ENCODE measurements around the gene STK31. TPM values are rescaled to one million over a fixed set of nuclear protein-coding genes. Genes with fewer than 3 reads are reported as not detected.

The STK31 gene
- total RNA-seq, 1 donor from 2014 or later = not detected

- Histone ChIP-seq H3K27ac (replicated peaks) (no peak overlapping the region), H3K27me3 (ENCODE audit: low read depth) (no peaks in the 10 kb centered on the region), H3K36me3 (peaks cover 44% of the 10 kb centered on the region), H3K9me3 (replicated peaks) (no peaks in the 10 kb centered on the region), H3K4me3 (no peak overlapping the region), H3K4me1 (peaks cover 18% of the 10 kb centered on the region)
- no peak for DNase-seq
- TF ChIP-seq, protein P1, sequence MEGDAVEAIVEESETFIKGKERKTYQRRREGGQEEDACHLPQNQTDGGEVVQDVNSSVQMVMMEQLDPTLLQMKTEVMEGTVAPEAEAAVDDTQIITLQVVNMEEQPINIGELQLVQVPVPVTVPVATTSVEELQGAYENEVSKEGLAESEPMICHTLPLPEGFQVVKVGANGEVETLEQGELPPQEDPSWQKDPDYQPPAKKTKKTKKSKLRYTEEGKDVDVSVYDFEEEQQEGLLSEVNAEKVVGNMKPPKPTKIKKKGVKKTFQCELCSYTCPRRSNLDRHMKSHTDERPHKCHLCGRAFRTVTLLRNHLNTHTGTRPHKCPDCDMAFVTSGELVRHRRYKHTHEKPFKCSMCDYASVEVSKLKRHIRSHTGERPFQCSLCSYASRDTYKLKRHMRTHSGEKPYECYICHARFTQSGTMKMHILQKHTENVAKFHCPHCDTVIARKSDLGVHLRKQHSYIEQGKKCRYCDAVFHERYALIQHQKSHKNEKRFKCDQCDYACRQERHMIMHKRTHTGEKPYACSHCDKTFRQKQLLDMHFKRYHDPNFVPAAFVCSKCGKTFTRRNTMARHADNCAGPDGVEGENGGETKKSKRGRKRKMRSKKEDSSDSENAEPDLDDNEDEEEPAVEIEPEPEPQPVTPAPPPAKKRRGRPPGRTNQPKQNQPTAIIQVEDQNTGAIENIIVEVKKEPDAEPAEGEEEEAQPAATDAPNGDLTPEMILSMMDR (IDR thresholded peaks at IDR 0.05; ENCODE audit: borderline replicate concordance) = no peak
- intact Hi-C loops (cut with micrococcal nuclease) = no loop called here
Measured at GRCh38 chr7:23687011-23687410, 23.0 kb upstream of the STK31 start.

- peaks cover 55% of the 10 kb centered on the region for H3K36me3 ChIP-seq
- intact Hi-C loops (cut with micrococcal nuclease) = no loop called here
- H3K27me3 ChIP-seq (ENCODE audit: low read depth) = no peaks in the 10 kb centered on the region
- no peak overlapping the region for H3K4me3 ChIP-seq
- TF ChIP-seq, protein P1 (IDR thresholded peaks at IDR 0.05; ENCODE audit: borderline replicate concordance) = no peak
- H3K4me1 ChIP-seq = peaks cover 18% of the 10 kb centered on the region
- no peak overlapping the region for H3K27ac ChIP-seq (replicated peaks)
- no peak for DNase-seq
- H3K9me3 ChIP-seq (replicated peaks) = peaks cover 8% of the 10 kb centered on the region
Measured at GRCh38 chr7:23689165-23689564, 20.9 kb upstream of the STK31 start.

DNA sequence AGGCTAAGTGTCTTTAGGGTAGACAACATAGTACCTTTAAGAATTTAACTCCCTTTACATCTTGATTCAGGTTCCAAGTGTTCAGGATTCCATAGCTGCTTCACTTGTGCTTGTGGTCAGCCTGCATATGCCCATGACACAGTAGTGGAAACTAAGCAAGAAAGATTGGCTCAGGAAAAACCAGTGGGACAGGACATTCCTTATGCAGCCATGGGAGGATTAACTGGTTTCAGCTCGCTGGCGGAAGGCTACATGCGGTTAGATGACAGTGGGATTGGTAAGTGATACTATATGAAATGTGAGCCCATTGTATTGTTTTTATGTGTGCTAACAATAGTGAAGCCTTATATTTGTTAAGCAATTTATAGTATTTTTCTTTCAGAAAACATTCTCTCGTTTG is 18.7 kb upstream of the STK31 start:
- peaks cover 8% of the 10 kb centered on the region for H3K9me3 ChIP-seq (replicated peaks)
- intact Hi-C loops (cut with micrococcal nuclease) = no loop called here
- H3K4me1 ChIP-seq = peaks cover 10% of the 10 kb centered on the region
- H3K36me3 ChIP-seq = peaks cover 68% of the 10 kb centered on the region
- H3K27me3 ChIP-seq (ENCODE audit: low read depth) = no peaks in the 10 kb centered on the region
- TF ChIP-seq, protein P1 (IDR thresholded peaks at IDR 0.05; ENCODE audit: borderline replicate concordance) = no peak
- DNase-seq = no peak
- no peak overlapping the region for H3K4me3 ChIP-seq
- no peak overlapping the region for H3K27ac ChIP-seq (replicated peaks)

- H3K36me3 ChIP-seq = peaks cover 63% of the 10 kb centered on the region
- TF ChIP-seq, protein P1 (IDR thresholded peaks at IDR 0.05; ENCODE audit: borderline replicate concordance) = no peak
- no peak for DNase-seq
- H3K4me1 ChIP-seq = no peaks in the 10 kb centered on the region
- intact Hi-C loops (cut with micrococcal nuclease) = no loop called here
- H3K9me3 ChIP-seq (replicated peaks) = peaks cover 8% of the 10 kb centered on the region
- no peak overlapping the region for H3K27ac ChIP-seq (replicated peaks)
- H3K27me3 ChIP-seq (ENCODE audit: low read depth) = no peaks in the 10 kb centered on the region
- no peak overlapping the region for H3K4me3 ChIP-seq
Measured at GRCh38 chr7:23693224-23693623, 16.8 kb upstream of the STK31 start.

DNA sequence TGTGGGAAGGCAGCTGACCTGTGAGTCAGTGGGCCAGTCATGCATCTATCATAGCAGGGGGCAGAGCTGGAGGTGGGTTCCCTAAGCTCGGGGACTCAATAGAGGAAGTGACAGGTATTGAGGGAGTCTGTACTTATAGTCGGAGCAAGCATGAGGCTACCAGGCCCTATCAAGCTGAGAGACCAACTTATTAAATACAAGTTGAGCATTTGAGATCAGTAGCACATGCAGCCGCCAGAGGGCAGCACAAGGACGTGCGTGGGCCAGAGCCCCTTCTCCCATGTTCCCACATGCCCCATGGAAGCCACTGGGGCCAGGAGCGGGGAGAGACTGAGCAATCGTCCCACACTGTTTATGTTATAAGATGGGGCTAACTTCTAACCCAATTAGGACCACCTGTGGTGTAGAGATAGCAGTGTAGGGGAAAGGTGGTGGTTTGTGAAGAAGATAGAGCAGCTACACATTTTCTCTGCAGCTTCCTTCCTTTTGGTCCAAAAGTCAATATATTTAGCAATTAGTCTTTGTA is 13.0 kb upstream of the STK31 start:
- intact Hi-C loops (cut with micrococcal nuclease) = no loop called here
- Histone ChIP-seq H3K9me3 (replicated peaks) (peaks cover 8% of the 10 kb centered on the region), H3K4me3 (no peak overlapping the region), H3K36me3 (peaks cover 42% of the 10 kb centered on the region), H3K27me3 (ENCODE audit: low read depth) (no peaks in the 10 kb centered on the region), H3K27ac (replicated peaks) (no peak overlapping the region), H3K4me1 (no peaks in the 10 kb centered on the region)
- TF ChIP-seq, protein P1 (IDR thresholded peaks at IDR 0.05; ENCODE audit: borderline replicate concordance) = peak; percentile 68
- peak; percentile 28 for DNase-seq
